OCI-M2 (cell line): ENCODE measurements around the gene HERC3.

Experiments
- DNase-seq: peaks from one replicate; lab custom pipeline; 2025; ENCODE audit not compliant: unreplicated experiment; lab: John Stamatoyannopoulos, UW

Gene HERC3

GRCh38 chr4:88713782-88714181 lies 121.5 kb downstream of the HERC3 start:
- no peak for DNase-seq

DNA sequence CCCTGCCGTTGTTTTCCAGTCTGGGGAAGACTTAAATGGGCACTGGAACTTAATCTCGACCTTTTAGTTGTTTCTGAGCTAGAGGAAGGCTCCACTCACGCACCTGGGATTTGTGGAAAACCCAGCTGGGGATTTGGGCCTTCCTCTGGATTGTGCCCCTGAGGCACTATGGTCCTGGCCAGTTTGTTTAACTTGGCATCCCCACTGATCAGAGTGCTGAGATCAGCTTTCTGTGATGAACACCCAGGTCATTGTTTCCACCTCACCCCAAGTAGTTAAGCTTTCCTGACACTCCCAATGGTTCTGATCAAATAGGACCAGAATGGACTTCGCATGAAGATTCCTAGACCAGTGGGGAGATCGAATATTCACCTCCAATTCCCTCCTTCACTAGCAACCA lies 125.8 kb downstream of the HERC3 start:
- no peak for DNase-seq

DNA sequence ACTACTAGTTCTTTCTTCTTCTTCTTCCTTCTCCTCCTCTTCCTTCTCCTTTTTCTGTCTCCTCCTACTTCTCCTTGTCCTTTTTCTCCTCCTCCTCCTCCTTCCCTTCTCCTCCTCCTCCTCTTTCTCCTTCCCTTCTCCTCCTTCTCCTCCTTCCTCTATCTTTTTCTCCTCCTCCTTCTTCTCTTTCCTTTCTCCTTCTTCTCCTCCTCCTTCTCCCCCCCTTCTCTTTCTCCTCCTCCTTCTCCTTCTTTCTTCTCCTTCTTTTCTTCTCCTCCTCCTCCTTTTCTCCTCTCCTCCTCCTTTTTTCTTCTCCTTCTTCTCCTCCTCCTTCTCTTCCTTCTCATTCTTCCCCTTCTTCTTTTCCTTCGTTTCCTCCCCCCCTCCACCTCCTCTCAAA lies 127.1 kb downstream of the HERC3 start:
- no peak for DNase-seq

- no peak for DNase-seq
Measured at GRCh38 chr4:88720451-88721428, 128.5 kb downstream of the HERC3 start.

GRCh38 chr4:88722276-88722780 lies 130.0 kb downstream of the HERC3 start:
- DNase-seq = no peak

GRCh38 chr4:88722828-88723227 lies 130.5 kb downstream of the HERC3 start:
- no peak for DNase-seq

DNA sequence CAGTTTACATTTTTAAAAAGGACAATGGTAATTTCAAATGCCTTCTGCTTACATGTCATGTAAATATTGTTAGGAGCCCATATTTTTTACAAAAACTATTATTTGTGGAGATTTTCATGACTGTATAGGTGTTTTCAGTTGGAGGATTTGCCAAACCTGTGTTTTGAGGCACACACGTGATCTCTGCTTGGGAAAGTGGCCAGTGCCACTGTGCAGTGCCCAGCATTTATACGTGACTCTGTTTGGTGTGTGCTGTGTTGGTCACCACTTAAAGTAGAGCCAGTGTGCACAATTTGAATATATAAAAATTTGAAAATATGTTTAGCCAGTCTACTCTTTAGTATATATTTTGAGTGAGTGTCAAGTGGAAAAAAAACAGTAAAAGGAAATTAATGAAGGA lies 132.1 kb downstream of the HERC3 start:
- DNase-seq = no peak

DNA sequence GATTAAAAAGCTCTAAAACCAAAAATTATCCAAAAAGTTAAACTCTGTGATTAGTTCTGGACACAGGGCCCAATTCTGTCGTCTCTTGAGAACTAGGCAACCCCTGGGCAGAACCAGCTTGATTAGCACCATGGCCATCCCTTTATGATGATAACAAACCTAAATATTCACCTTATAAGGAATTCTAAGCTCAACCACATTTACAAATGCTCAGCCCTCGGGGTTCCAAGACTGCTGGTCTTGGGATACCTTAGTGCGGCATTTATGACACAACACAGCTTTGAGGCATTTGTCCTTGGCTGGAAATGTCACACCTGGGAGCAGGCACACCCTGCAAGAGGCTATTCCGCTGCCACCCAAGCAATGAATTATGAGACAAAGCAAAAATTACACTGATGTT lies 132.9 kb downstream of the HERC3 start:
- no peak for DNase-seq

DNA sequence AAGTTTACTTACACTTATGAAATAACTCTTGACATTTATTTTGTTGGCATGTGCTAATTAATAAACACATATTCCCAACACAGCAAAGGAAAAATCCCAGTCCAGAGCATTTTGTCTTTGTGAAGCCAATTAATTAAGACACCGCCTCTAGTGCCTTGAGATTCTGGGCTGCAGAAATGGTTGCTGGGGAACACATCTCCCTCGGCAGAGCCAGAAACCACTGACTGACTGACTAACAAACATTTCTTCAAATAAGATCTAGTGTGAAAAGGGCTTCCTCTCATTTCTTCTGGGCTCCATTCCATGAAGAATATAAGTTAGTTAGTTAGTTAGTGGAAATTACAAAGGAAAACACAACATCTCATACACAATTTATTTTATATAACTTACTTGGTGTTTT lies 133.7 kb downstream of the HERC3 start:
- no peak for DNase-seq

DNA sequence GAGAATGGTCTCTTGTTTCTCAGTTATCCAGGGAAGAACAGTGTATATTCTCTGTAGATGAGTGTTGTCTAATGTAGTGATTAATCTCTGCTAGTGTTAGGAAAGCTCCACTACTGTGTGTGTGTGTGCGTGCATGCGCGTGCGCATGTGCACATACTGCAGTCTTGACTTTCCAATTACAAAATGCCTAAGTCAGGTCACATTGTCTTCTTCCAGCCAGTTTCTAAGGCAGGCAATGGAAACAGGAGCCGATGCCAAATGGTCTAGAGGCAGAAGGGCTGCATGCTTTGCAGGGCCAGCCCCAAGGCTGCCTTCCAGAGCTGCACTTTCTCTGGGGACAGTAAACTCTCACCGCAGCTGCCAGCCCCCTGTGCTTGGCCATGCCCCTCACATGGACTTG lies 135.9 kb downstream of the HERC3 start:
- no peak for DNase-seq

DNA sequence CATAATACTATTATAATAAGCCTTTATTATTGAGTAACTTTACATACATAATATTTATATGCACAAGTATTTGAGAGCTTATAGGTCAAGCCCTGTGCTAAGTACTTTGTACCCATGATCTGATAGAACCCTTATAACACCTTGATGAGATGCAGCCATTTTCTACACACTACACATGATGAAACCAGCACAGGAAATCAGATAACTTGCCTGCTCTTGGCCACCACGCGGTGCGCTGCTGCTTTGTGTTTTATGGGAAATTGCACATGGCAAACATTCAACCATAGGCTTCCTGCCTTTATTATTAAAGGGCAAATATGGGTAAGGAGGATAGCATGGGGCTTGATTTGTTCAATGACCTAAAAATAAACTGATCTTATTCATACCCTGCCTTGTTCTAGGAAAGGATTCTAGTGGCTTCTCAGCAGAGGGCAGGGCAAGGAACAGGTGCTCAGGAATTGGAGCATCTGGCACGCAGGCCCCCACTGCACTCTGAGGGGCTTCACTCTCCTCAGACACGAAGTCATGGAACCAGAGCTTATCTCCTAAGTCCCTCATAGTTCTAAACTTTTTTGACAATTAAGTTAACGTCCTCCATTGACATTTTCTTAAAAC lies 137.0 kb downstream of the HERC3 start:
- no peak for DNase-seq

DNA sequence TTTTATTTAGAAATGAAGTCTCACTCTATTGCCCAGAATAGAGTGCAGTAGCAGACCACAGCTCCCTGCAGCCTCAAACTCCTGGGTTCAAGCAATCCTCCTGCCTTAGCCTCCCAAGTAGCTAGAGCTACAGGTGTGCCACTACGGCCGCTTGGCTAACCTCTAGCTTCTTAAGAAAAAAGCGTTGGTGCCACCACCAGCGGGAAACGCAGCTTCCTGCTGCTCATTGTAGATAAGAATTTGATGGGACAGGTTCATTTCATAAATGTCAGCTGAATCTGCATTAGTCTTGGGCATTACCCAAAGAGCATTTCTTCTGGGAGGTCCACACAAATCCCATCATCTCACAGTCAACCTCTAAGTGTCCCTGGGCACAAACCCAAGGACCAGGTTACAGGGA lies 138.5 kb downstream of the HERC3 start:
- DNase-seq = no peak

DNA sequence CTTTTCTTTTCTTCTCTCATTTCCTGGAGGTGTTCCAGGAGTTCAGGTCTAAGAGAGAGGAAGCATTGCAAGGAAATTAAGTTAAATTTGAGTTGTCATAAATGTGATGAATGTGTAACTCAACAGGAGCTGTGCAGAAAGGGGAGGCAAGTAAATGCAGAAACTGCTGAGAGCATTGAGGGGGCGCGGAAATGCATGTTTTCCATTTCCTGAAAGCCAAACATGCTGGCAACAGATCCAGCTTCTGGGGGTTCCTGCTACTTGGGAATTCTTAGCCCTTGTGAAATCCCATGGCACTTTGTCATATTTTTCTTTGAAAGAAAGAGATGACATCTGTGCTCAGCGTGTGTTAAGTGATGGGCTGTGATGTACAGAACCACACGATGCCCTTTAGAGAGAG lies 139.1 kb downstream of the HERC3 start:
- no peak for DNase-seq

DNA sequence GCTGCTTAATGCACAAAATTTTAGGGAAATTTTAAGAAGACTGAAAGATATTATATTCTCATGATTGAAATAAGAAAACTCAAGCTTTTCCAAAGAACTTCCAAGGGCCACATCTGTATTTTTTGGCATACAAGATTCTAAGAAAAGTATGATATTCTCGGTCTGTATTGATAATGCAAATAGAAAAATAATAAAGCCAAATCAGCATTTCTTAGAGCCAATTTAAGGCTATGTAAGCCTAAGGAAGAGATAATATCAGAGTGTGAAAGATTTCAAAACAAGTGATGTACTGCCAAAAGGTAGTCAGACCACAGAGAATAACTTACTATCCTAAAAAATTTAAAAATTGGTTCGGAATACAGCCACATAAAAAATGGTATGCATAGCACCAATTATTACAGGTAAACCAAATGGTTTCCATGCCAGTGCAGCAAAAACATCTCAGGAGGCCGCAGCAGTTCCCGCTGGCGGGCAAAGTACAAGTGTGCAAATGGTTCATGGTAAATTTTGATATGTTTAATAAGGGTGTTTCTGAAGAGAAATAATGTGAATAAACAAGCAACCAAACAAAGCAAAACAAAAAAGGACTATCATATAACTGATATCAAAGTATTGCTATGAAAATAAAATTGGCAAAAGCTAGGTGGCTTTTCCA lies 140.6 kb downstream of the HERC3 start:
- DNase-seq = no peak

- DNase-seq = no peak
Measured at GRCh38 chr4:88734403-88734949, 142.2 kb downstream of the HERC3 start.

GRCh38 chr4:88735564-88735963 lies 143.3 kb downstream of the HERC3 start:
- no peak for DNase-seq

GRCh38 chr4:88736264-88736663 lies 144.0 kb downstream of the HERC3 start:
- no peak for DNase-seq

DNA sequence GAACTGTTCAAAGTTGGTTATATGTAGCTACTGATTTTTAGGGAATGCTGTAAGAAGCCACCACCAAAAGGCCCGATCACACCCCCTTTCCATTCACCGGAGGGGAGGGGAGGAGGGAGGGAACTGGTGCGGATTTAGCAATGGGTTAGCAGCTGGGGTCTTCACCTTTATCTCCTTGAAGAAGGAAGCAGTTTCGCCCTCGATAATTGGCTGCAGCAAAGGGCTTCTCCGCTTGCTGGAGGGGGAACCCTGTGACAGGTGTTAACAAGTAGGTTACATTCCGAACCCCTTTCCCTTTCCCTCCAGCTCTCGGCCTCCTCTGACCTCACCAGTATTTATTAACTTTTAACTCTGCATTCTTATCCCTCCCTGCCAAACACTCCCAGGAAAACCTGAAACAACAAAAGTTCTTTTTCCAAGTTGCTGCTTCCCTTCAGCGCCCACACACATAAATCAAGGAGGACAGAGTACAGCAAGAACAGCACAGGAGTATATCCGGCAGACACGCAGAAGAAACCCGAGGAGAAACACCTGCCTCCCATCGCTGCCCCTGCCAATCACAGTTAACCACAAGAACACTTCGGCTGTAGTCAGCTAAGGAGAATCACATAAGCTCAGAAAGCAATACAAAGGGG lies 145.1 kb downstream of the HERC3 start:
- DNase-seq = no peak

GRCh38 chr4:88738180-88738579 lies 145.9 kb downstream of the HERC3 start:
- no peak for DNase-seq

- DNase-seq = no peak
Measured at GRCh38 chr4:88742561-88742960, 150.3 kb downstream of the HERC3 start.

DNA sequence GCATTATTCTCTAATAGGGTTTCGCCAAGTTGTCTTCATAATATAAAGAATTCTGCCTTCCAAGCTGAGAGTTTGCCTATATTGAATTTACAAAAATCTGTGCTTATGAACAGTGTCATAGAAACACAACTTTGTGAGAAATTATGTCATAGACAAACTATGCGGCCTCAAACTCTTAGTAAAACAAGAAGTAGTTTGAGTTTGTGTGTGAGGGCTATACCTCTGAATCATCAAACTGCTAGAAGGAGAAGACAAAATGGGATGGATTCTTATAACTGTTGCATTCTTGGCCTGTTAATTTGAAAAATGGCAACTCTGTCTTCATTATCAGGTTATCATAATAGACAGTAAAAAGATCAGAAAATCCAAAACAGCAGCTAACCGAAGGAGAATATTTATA lies 151.4 kb downstream of the HERC3 start:
- no peak for DNase-seq
